ENCODE measurements around the gene VTCN1.

Gene VTCN1

GRCh38 chr1:117112047-117112717, 98.5 kb downstream of the VTCN1 start:
- ATAC-seq: no peak
- TF ChIP-seq TCF4 (CRISPR knock-in tag; IDR thresholded peaks at IDR 0.05; ENCODE audit: borderline replicate concordance) (no peak), TSHZ2 (CRISPR knock-in tag; IDR thresholded peaks at IDR 0.05) (no peak), ZFP3 (CRISPR knock-in tag; IDR thresholded peaks at IDR 0.05) (no peak), BACH2 (CRISPR knock-in tag; IDR thresholded peaks at IDR 0.05; ENCODE audit: borderline replicate concordance) (no peak), POU6F1 (CRISPR knock-in tag; IDR thresholded peaks at IDR 0.05; ENCODE audit: borderline replicate concordance, low read depth) (no peak), ZFP30 (CRISPR knock-in tag; IDR thresholded peaks at IDR 0.05) (no peak), ZNF8 (CRISPR knock-in tag; IDR thresholded peaks at IDR 0.05) (no peak), CREB5 (CRISPR knock-in tag; IDR thresholded peaks at IDR 0.05; ENCODE audit: low read depth) (no peak), PATZ1 (CRISPR knock-in tag; IDR thresholded peaks at IDR 0.05; ENCODE audit: borderline replicate concordance) (no peak), ZC3H10 (CRISPR knock-in tag; IDR thresholded peaks at IDR 0.05) (no peak)

- peak; percentile 66 for ATAC-seq
- TF ChIP-seq TOX (CRISPR knock-in tag; IDR thresholded peaks at IDR 0.05; ENCODE audit: borderline replicate concordance) (no peak), TCF4 (CRISPR knock-in tag; IDR thresholded peaks at IDR 0.05; ENCODE audit: borderline replicate concordance) (no peak), TSHZ2 (CRISPR knock-in tag; IDR thresholded peaks at IDR 0.05) (no peak), ARNTL (CRISPR knock-in tag; IDR thresholded peaks at IDR 0.05; ENCODE audit: borderline replicate concordance, low read depth) (no peak), ZNF70 (CRISPR knock-in tag; IDR thresholded peaks at IDR 0.05) (no peak)
Observed at GRCh38 chr1:117110774-117111173, 100.0 kb downstream of the VTCN1 start.

- no peak for ATAC-seq
- TF ChIP-seq PATZ1 (CRISPR knock-in tag; IDR thresholded peaks at IDR 0.05; ENCODE audit: borderline replicate concordance) (no peak), OSR1 (CRISPR knock-in tag; IDR thresholded peaks at IDR 0.05) (no peak)
Observed at GRCh38 chr1:117107364-117107763, 103.4 kb downstream of the VTCN1 start.
